Esophagus muscularis mucosa (tissue), 4 donors: Measurements from ENCODE around the gene KCNJ6.

ENCODE experiments used
- EP300 ChIP-seq: sonication (generic); formaldehyde crosslinking; IDR thresholded peaks from one replicate; pipeline ENCODE4 v1.6.1; 2017; ENCODE audit warnings: antibody characterized with exemption
- POLR2AphosphoS5 ChIP-seq, 2 donors: sonication (generic); formaldehyde crosslinking; IDR thresholded peaks; one replicate each; pipeline ENCODE4 v1.6.1; 2017; ENCODE audit warnings: antibody characterized with exemption in 2 of 2
- TF ChIP-seq, protein P1 (sequence below), 3 experiments: fragments of 200-600 bp in 2 of 3; fragments of 450-650 bp in 1 of 3; sonication (generic) in 2 of 3; IDR thresholded peaks; one replicate each; pipeline ENCODE4 v1.5.1; 2017 to 2019; ENCODE audit warnings: antibody characterized with exemption in 3 of 3, mild to moderate bottlenecking in 2 of 3, moderate library complexity in 1 of 3

DNA sequence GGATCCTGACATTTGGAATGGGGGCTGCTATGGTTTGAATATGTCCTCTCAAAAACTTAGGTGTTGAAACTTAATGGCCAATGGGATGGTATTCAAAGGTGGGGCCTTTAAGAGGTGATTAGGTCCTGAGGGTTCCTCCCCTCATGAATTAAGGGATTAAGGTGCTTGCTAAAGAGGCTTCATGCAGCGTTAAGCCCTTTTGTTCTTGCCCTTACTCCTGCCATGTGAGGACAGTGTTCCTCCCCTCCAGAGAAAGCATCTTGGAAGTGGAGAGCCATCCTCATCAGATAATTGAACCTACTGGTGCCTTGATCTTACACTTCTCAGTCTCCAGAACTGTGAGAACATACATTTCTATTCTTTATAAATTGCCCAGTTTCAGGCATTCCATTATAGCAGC lies 146.6 kb downstream of the KCNJ6 start:
- TF ChIP-seq, protein P1, sequence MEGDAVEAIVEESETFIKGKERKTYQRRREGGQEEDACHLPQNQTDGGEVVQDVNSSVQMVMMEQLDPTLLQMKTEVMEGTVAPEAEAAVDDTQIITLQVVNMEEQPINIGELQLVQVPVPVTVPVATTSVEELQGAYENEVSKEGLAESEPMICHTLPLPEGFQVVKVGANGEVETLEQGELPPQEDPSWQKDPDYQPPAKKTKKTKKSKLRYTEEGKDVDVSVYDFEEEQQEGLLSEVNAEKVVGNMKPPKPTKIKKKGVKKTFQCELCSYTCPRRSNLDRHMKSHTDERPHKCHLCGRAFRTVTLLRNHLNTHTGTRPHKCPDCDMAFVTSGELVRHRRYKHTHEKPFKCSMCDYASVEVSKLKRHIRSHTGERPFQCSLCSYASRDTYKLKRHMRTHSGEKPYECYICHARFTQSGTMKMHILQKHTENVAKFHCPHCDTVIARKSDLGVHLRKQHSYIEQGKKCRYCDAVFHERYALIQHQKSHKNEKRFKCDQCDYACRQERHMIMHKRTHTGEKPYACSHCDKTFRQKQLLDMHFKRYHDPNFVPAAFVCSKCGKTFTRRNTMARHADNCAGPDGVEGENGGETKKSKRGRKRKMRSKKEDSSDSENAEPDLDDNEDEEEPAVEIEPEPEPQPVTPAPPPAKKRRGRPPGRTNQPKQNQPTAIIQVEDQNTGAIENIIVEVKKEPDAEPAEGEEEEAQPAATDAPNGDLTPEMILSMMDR (IDR thresholded peaks at IDR 0.05): no peak
- no peak for TF ChIP-seq POLR2AphosphoS5 (IDR thresholded peaks at IDR 0.05)
- TF ChIP-seq EP300: no peak
